Activated CD4-positive, alpha-beta T cell treated with anti-CD3 and anti-CD28 coated beads, Interleukin-2, amount 10 ng/mL, durations not matched to agents 24 days and 14 days (primary cell): Measurements from ENCODE around the gene RPL14. TPM values are rescaled to one million over a fixed set of nuclear protein-coding genes. Genes with fewer than 3 reads are reported as not detected.
A peak's percentile ranks its signal among the peaks of the same experiment; 100 is the strongest.
"Not testable (repeated sequence)": the region's sequence is repeated elsewhere in the genome, so short reads cannot be mapped to it uniquely, and the experiment has no call there.

ENCODE experiments used
- DNase-seq: peaks from one replicate; pipeline ENCODE4 v3.0.0; 2022
- H3K27ac Mint-ChIP-seq: one replicate; pipeline ENCODE4 v1.8.0; 2022; ENCODE audit warnings: mild to moderate bottlenecking, mixed read lengths
- H3K27me3 Mint-ChIP-seq: one replicate; pipeline ENCODE4 v1.8.0; 2022; ENCODE audit warnings: mixed read lengths
- H3K36me3 Mint-ChIP-seq: one replicate; pipeline ENCODE4 v1.8.0; 2022; ENCODE audit warnings: low read depth, mild to moderate bottlenecking, mixed read lengths
- H3K4me1 Mint-ChIP-seq: one replicate; pipeline ENCODE4 v1.8.0; 2021; ENCODE audit warnings: mixed read lengths
- H3K4me3 Mint-ChIP-seq: one replicate; pipeline ENCODE4 v1.8.0; 2022; ENCODE audit warnings: mild to moderate bottlenecking, moderate library complexity, mixed read lengths
- H3K9me3 Mint-ChIP-seq: one replicate; pipeline ENCODE4 v1.8.0; 2021; ENCODE audit warnings: mixed read lengths
- intact Hi-C: fragments of 100-400 bp; cut with micrococcal nuclease; formaldehyde crosslinking; loops from one replicate; pipeline ENCODE4 v1.15.1; 2023
- total RNA-seq: library from RNA; stranded (reverse); gene quantifications from 2 replicates; pipeline ENCODE4 v1.2.3, GENCODE V29; 2022

Gene RPL14
- total RNA-seq, 1 donor from 2014 or later = 2,598 TPM

DNA sequence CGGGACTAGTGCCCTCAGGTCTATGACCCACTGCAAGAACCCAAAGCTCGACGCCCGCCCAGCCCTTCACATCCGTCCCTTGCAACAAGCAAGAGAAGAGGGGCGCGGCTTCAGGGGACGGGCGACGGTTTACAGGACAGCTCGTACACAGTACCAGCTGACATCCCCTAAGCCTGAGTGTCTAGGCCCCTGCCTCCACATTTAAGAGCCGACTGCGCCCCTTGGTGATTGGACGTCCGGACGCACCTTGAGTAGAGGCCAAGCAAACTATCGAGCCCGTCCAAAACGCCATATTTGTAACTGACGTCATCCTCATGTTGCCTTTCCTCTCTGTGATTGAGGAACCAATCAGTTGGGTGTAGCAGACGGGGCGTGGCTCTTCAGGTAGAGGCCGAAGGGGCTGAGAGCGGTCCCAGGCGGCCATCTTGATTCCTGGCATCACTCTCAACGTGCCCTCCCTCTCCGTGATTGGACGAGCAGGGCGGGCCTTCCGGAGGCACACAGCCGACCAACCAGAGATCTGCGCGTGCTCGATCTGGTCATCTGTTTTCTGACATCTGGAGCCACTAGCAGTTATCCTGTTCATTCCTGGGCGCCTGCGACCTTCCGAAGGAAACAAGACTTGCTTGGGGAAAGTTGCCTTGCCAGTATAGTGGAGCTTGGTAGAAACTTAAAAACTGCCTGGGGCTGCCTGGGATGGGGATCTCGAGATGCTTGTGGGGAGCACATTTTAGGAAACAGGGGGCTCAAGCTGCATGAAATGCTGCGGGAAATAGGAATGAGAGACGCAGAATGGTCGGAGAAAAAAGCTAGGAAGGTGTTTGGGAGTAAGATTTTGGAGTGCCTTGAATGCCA, 4.0 kb upstream of the RPL14 start:
- Mint-ChIP-seq H3K9me3 (no peaks in the 10 kb centered on the region), H3K4me1 (peaks cover 24% of the 10 kb centered on the region), H3K36me3 (peaks cover 14% of the 10 kb centered on the region), H3K27ac (peak overlapping the region; percentile 97), H3K27me3 (peaks cover 2% of the 10 kb centered on the region), H3K4me3 (peak overlapping the region; percentile 93)
- DNase-seq = peak; percentile 98
- intact Hi-C loops = loop anchor here (1.0 to 5.0 kb wide), 5 partner anchors 24 to 144 kb away; partner anchors contain the start of genes EIF1B, ZNF619, ZNF620 and ZNF621

DNA sequence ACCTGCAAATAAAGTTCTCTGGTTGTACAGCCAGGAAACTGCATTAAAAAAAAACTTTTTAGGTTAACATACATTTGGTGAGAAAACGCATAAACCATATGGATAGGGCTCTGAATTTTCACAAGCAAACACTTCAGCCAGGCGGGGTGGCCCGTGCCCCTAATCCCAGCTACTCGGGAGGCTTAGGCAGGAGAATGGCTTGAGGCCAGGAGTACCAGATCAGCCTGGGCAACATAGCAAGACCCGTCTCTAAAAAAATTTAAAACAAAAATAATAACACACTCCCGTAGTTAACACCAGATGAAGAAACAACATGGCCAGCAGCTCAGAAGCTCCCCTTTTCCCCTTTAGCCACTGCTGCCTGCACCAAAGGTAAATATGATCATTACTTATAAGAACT, 3.2 kb upstream of the RPL14 start:
- H3K27ac Mint-ChIP-seq = no peak overlapping the region
- peaks cover 2% of the 10 kb centered on the region for H3K27me3 Mint-ChIP-seq
- peaks cover 30% of the 10 kb centered on the region for H3K4me1 Mint-ChIP-seq
- H3K36me3 Mint-ChIP-seq = peaks cover 22% of the 10 kb centered on the region
- intact Hi-C loops = loop anchor here (1.0 to 5.0 kb wide), 5 partner anchors 23 to 145 kb away; partner anchors contain the start of genes EIF1B, ZNF619, ZNF620 and ZNF621
- no peak for DNase-seq
- peak overlapping the region; percentile 93 for H3K4me3 Mint-ChIP-seq
- no peaks in the 10 kb centered on the region for H3K9me3 Mint-ChIP-seq

DNA sequence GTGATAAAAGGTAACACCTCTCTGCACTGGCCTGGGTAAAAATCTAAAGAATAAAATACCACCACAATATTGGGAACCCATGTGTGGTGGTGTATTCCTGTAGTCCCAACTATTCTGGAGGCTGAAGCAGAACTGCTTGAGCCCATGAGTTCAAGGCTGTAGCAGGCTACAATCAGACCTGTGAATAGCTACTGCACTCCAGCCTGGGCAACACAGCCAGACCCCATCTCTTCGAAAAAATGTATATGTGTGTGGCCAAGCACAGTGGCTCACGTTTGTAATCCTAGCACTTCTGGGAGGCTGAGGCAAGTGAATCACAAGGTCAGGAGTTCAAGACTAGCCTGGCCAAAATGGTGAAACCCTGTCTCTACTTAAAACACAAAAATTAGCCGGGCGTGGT, 1.8 kb upstream of the RPL14 start:
- Mint-ChIP-seq H3K36me3 (peaks cover 33% of the 10 kb centered on the region), H3K4me3 (peak overlapping the region; percentile 88), H3K9me3 (no peaks in the 10 kb centered on the region), H3K27me3 (peaks cover 2% of the 10 kb centered on the region), H3K4me1 (peaks cover 36% of the 10 kb centered on the region), H3K27ac (peak overlapping the region; percentile 11)
- intact Hi-C loops = loop anchor here (5.0 kb wide), 2 partner anchors 742 to 1048 kb away; partner anchors contain the start of genes CTNNB1 and RPSA
- DNase-seq = no peak

DNA sequence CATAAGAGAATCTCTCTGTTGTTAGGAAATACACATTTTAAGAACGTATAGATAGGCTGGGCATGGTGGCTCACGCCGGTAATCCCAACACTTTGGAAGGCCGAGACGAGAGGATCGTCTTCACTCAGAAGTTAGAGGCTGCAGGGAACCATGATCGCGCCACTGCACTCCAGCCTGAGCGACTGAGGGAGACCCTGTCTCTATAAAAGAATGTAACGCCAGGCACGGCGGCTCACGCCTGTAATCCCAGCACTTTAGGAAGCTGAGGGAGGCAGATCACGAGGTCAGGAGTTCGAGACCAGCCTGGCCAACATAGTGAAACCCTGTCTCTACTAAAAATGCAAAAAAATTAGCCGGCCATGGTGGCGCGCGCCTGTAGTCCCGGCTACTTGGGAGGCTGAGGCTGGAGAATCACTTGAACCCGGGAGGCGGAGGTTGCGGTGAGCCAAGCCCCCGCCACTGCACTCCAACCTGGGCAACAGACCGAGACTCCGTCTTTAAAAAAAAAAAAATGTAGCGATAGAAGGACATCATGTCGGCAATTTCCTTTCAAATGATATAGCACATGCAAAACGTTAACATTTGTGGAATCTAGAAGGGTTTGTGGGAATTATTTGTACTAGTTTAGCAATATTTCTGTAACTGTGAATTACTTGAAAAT, 730 bp upstream of the RPL14 start:
- Mint-ChIP-seq H3K36me3 (peaks cover 40% of the 10 kb centered on the region), H3K27me3 (peaks cover 2% of the 10 kb centered on the region), H3K27ac (peak overlapping the region; percentile 93), H3K9me3 (no peaks in the 10 kb centered on the region), H3K4me3 (peak overlapping the region; percentile 88), H3K4me1 (peaks cover 41% of the 10 kb centered on the region)
- intact Hi-C loops = loop anchor here (2.0 to 5.0 kb wide), 3 partner anchors 741 to 1506 kb away; partner anchors contain the start of genes CTNNB1, RPSA and ULK4
- DNase-seq = peak; percentile 61

DNA sequence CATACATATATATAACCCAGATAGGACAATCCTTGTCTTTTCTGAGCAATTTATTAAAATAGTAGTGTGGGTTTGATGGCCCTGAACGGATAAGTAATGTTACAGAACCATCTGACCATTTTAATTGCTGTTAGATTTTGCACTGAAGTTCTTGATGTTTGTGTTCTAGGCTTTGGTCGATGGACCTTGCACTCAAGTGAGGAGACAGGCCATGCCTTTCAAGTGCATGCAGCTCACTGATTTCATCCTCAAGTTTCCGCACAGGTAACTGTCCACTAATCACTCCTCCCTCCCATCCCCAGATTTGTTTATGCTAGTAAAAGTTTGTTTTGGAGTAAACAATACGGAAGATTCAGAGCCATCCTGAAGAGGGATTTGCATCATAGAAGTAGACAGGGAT, 1.3 kb downstream of the RPL14 start:
- Mint-ChIP-seq H3K4me1 (peaks cover 39% of the 10 kb centered on the region), H3K9me3 (no peaks in the 10 kb centered on the region), H3K36me3 (peaks cover 56% of the 10 kb centered on the region), H3K27me3 (peaks cover 2% of the 10 kb centered on the region), H3K27ac (peak overlapping the region; percentile 93), H3K4me3 (peak overlapping the region; percentile 88)
- intact Hi-C loops = loop anchor here (5.0 kb wide), 2 partner anchors 739 to 1051 kb away; partner anchors contain the start of genes CTNNB1 and RPSA
- no peak for DNase-seq

DNA sequence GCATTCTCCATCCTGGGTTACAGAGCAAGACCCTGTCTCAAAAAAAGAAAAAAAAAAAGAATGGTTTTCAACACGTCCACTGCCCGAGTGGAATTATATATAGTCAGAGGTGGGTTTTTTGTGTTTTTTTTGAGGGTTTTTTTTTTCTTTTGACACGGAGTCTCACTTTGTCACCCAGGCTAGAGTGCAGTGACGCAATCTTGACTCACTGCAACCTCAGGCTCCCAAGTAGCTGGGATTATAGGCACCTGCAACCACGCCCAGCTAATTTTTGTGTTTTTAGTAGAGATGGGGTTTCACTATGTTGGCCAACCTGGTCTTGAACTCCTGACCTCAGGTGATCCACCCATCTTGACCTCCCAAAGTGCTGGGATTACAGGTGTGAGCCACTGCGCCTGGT, 3.3 kb downstream of the RPL14 start:
- H3K27ac Mint-ChIP-seq = peak overlapping the region; percentile 25
- H3K36me3 Mint-ChIP-seq = peaks cover 76% of the 10 kb centered on the region
- intact Hi-C loops, H3K9me3 Mint-ChIP-seq, DNase-seq, H3K27me3 Mint-ChIP-seq: not testable (repeated sequence)
- peak overlapping the region; percentile 40 for H3K4me3 Mint-ChIP-seq
- H3K4me1 Mint-ChIP-seq = peaks cover 49% of the 10 kb centered on the region

DNA sequence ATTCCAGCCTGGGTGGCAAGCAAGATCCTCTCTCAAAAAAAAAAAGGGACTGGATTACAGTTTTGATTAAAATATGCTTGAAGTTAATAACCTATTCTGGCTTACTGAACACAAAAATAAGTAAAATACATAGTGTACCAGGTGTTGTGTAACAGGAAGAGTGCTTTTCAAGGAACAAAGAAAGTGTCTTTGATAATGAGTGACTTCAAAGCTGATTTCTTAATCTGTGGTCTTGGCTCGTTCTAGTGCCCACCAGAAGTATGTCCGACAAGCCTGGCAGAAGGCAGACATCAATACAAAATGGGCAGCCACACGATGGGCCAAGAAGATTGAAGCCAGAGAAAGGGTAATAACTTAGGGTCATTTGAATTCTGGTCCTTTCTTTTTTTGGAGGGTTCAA, 4.0 kb downstream of the RPL14 start:
- Mint-ChIP-seq H3K9me3 (no peaks in the 10 kb centered on the region), H3K4me3 (no peak overlapping the region), H3K27ac (peak overlapping the region; percentile 15), H3K36me3 (peaks cover 82% of the 10 kb centered on the region), H3K27me3 (peaks cover 2% of the 10 kb centered on the region), H3K4me1 (peaks cover 46% of the 10 kb centered on the region)
- intact Hi-C loops = no loop called here
- DNase-seq = no peak

DNA sequence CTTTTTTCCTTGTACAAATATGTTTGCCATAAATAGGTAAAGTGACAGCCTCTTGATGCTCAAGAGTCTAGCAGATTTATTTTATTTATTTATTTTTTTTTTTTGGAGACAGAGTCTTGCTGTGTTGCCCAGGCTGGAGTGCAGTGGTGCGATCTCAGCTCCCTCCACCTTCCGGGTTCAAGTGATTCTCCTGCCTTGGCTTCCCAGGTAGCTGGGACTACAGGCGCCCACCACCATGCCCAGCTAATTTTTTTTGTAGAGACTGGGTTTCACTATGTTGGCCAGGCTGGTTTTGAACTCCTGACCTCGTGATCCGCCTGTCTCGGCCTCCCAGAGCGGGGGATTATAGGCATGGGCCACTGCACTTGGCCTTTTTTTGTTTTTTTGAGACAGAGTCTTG, 5.7 kb downstream of the RPL14 start:
- Mint-ChIP-seq H3K4me1 (peaks cover 43% of the 10 kb centered on the region), H3K36me3 (peaks cover 81% of the 10 kb centered on the region)
- intact Hi-C loops, H3K27me3 Mint-ChIP-seq, H3K4me3 Mint-ChIP-seq, H3K9me3 Mint-ChIP-seq, DNase-seq, H3K27ac Mint-ChIP-seq: not testable (repeated sequence)

DNA sequence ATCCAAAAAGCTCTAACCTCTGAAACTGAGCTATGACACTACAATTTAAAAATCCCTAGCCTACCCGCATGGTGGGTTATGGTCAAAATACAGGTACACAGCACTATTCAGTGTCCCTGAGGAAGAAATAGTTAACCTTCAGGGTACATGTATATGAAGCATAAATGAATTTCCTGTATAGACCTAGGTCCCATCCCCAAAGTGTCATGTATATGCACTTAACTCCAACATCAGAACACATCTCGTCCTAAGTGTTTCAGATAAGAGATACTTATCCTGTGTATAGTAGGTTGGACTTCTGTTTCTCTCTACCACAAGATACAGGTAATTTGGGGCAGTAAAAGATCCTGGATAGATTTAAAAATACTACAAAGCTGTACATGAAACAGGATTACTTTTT, 6.4 kb downstream of the RPL14 start:
- Mint-ChIP-seq H3K9me3 (no peaks in the 10 kb centered on the region), H3K4me1 (peaks cover 37% of the 10 kb centered on the region), H3K36me3 (peaks cover 74% of the 10 kb centered on the region), H3K27ac (no peak overlapping the region), H3K4me3 (no peak overlapping the region), H3K27me3 (no peaks in the 10 kb centered on the region)
- intact Hi-C loops = no loop called here
- no peak for DNase-seq

DNA sequence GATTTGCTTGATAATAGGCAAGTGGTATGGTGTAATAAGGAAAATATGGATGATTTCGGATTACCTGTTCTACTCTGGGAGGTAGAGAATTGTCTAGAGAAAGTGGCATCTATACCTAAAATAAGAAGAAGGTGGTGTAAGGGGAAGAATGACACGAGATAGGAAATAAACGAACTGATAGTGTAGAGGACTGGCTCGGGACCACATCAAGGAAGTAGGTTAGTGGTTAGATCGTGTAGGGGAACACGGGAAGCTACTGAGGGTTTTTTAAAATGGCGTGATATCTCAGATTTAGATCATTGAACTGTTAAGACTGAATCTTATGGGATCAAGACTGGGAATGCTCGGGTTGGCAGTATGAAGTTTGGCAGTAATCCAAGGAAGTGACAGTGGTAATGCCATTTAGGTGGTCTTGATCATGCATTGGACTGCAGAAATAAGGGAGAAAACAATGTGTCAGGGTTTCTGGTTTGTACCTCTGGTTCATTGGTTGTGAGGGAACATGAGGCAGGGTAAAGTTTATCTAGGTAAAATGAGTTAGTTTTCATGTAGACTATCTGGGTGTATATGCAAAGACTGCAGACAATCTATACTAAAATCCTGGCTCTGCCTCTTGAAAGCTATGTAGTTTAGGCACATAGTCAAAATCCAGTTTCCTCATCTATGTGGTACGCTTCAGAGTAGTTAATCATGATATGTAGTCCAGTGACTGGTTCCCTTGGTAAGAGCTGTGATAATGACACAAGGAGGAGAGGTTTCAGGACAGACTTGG, 7.4 kb downstream of the RPL14 start:
- H3K27ac Mint-ChIP-seq = peak overlapping the region; percentile 73
- H3K4me1 Mint-ChIP-seq = peaks cover 30% of the 10 kb centered on the region
- DNase-seq = peak; percentile 76
- intact Hi-C loops = no loop called here
- peaks cover 68% of the 10 kb centered on the region for H3K36me3 Mint-ChIP-seq
- H3K4me3 Mint-ChIP-seq = no peak overlapping the region
- H3K9me3 Mint-ChIP-seq = no peaks in the 10 kb centered on the region
- H3K27me3 Mint-ChIP-seq = no peaks in the 10 kb centered on the region

DNA sequence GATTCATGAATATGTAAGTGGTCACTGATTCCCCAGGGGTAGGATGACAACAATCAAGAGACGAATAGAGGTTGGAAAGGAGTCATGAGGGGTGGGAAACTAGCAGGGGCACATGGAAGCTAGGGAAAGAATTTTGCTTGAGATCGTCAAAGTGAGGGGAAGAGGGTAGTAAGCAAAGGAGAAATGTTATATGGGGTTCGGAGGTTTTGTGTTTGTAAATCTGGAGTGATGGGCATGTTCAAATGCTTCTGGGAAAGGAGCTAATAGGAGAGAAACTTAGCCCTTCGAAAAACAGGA, 7.9 kb downstream of the RPL14 start:
- Mint-ChIP-seq H3K4me1 (peaks cover 30% of the 10 kb centered on the region), H3K27ac (no peak overlapping the region), H3K36me3 (peaks cover 64% of the 10 kb centered on the region), H3K4me3 (no peak overlapping the region), H3K27me3 (no peaks in the 10 kb centered on the region), H3K9me3 (no peaks in the 10 kb centered on the region)
- intact Hi-C loops = no loop called here
- no peak for DNase-seq

DNA sequence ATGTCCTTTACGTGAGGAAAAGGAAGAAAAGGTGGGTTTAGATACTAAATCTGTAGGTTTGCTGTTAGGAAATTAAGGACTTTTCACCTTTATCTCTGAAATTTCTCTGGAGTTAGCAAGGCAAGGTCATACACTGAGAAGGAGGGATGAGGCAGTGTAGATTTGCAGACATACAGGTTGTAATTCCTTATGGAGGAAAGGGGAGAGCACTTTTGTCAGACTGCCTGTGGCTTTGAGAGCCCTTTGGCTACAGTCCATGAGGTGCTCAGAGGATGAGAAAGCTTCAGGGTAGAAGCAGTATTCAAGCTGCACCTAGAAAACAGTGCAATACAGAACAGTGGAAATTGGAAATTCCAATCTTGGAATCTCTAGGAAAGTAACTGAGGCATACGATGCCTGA, 8.3 kb downstream of the RPL14 start:
- no peak overlapping the region for H3K4me3 Mint-ChIP-seq
- intact Hi-C loops = no loop called here
- H3K4me1 Mint-ChIP-seq = peaks cover 27% of the 10 kb centered on the region
- H3K27me3 Mint-ChIP-seq = no peaks in the 10 kb centered on the region
- no peak overlapping the region for H3K27ac Mint-ChIP-seq
- H3K36me3 Mint-ChIP-seq = peaks cover 60% of the 10 kb centered on the region
- no peaks in the 10 kb centered on the region for H3K9me3 Mint-ChIP-seq
- no peak for DNase-seq

DNA sequence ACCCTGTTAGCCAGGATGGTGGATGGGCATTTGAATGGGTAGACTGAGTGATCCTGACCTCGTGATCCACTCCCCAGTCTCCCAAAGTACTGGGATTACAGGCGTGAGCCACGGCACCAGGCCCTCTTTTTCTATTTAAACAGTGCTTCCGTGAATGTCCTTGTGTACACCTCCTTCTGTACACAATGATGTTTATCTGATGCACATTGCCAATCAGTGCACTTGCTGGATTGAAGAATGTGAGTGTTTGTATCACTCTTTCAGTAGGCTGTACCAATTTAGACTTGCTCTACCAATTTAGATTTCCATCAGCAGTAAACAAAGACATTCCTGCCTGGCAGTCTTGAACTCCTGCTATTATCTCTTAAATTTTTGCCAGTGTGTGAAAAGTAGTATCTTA, 10.9 kb downstream of the RPL14 start:
- Mint-ChIP-seq H3K36me3 (peaks cover 41% of the 10 kb centered on the region), H3K27me3 (no peaks in the 10 kb centered on the region), H3K4me3 (no peak overlapping the region), H3K9me3 (no peaks in the 10 kb centered on the region), H3K27ac (no peak overlapping the region), H3K4me1 (peaks cover 17% of the 10 kb centered on the region)
- intact Hi-C loops = no loop called here
- DNase-seq = no peak
